ENCODE data around the gene SCUBE1. TPM values are rescaled to one million over a fixed set of nuclear protein-coding genes. Genes with fewer than 3 reads are reported as not detected.
A peak's percentile ranks its signal among the peaks of the same experiment; 100 is the strongest.

SCUBE1 gene
- total RNA-seq (2013; cell fraction: nucleolus; rRNA removed) = not detected in 2 replicates
- total RNA-seq (2014; rRNA removed) (not detected in 2 replicates), total RNA-seq (2014; rRNA removed; fragmentation: Illumina TruSeq; extraction: Trizol) (not detected in 2 replicates), total RNA-seq (2021) (not detected in 2 replicates), polyA plus RNA-seq (2011; rRNA removed) (not detected in 2 replicates), polyA plus RNA-seq (2014; fragmentation: Illumina TruSeq; extraction: Trizol) (not detected in 2 replicates), polyA plus RNA-seq (2014; fragmentation: Nextera tagmentation; extraction: Ambion mirVana) (not detected), polyA plus RNA-seq (2014; rRNA removed) (0.01 TPM in 1 of 2 replicates, not detected in the other), polyA plus RNA-seq (2016; fragmentation: Nextera tagmentation; extraction: Ambion mirVana) (not detected), polyA minus RNA-seq (2011; rRNA and poly(A)+ RNA removed) (not detected in 2 replicates), Bru-seq, nascent RNA (percentile 7 among the genes with signal in this experiment), BruChase-seq, experiment 1, labeled RNA remaining after a 6-hour chase (percentile 1 among the genes with signal in this experiment), BruChase-seq, experiment 2, labeled RNA remaining after a 2-hour chase (percentile 1 among the genes with signal in this experiment)
- not detected for polyA plus RNA-seq (2011; ENCODE audit: low read depth)
- not detected in 2 replicates for polyA plus RNA-seq (2011; cell fraction: cytosol; rRNA removed)
- polyA plus RNA-seq (2011; cell fraction: nucleus; rRNA removed) = 0.01 and 0.23 TPM in 2 replicates
- not detected in 2 replicates for polyA plus RNA-seq (2012)
- not detected in 2 replicates for polyA minus RNA-seq (2011; cell fraction: cytosol; rRNA and poly(A)+ RNA removed)
- not detected in 2 replicates for polyA minus RNA-seq (2011; cell fraction: nucleus; rRNA and poly(A)+ RNA removed)
- long read RNA-seq, experiment 1 = 0 reads
- long read RNA-seq, experiment 2 = 0 reads

GRCh38 chr22:43343262-43343669 is at the start of gene SCUBE1:
Gene SCUBE1 (minus strand): TSS chr22:43343372. CDS start chr22:43343261, 111 bp downstream.
- SMC1A ChIA-PET (ENCODE audit: uncharacterized antibody, unreplicated experiment) = no interaction called here
- Histone ChIP-seq H3K27me3 (replicated peaks in 1 of 2; ENCODE audit: control insufficient read depth in 2 of 2, insufficient read depth in 2 of 2, low read length in 1 of 2) (peaks cover 4 to 8% of the 10 kb centered on the region in 2 experiments; a peak in 3 of 4 replicates), H3K9ac (ENCODE audit: control insufficient read depth, insufficient read depth, low read length) (no peak within 1 kb of the TSS), H4K20me1 (ENCODE audit: control insufficient read depth, insufficient read depth) (no peaks in the 10 kb centered on the region), H3K79me2 (ENCODE audit: control insufficient read depth, insufficient read depth, low read length) (no peaks in the 10 kb centered on the region), H3K4me1 (ENCODE audit: control insufficient read depth, insufficient read depth, low read length) (peaks cover 7% of the 10 kb centered on the region), H3K27ac (ENCODE audit: control insufficient read depth, insufficient read depth) (no peak within 1 kb of the TSS), H3K36me3 (ENCODE audit: control insufficient read depth in 2 of 2, insufficient read depth in 2 of 2, low read length in 1 of 2) (no peaks in the 10 kb centered on the region), H3K9me3 (replicated peaks; ENCODE audit: control insufficient read depth, insufficient read depth, low read length) (no peaks in the 10 kb centered on the region; the same call in 2 of the 3 replicates), H2AFZ (ENCODE audit: control insufficient read depth, low read depth, low read length) (no peak within 1 kb of the TSS), H3K4me2 (ENCODE audit: control insufficient read depth, insufficient read depth) (no peak within 1 kb of the TSS), H3K4me3 (no peak within 1 kb of the TSS)
- RAD21 ChIA-PET (ENCODE audit: unreplicated experiment) = no interaction called here
- FAIRE-seq = no peak
- in situ Hi-C loops (cut with MboI) (no loop called here), intact Hi-C loops (cut with micrococcal nuclease; ENCODE audit: unreplicated experiment) (no loop called here)
- no peak for TF ChIP-seq NFIC (IDR thresholded peaks at IDR 0.05; ENCODE audit: low read depth, low read length)
- no peak for TF ChIP-seq YBX1 (IDR thresholded peaks at IDR 0.05)
- TF ChIP-seq NFYB (IDR thresholded peaks at IDR 0.05; ENCODE audit: insufficient read depth, low read depth, low read length) = peak; percentile 60; the same call in 1 of the 2 replicates
- 0% methylated on average over 1 of the region's 56 CpGs for WGBS (ENCODE audit: insufficient coverage, insufficient replicate concordance, low lambda C conversion rate, missing lambda C conversion rate)
- no peak for DNase-seq (ENCODE audit: low read depth, low spot score)
- CTCF ChIA-PET = no interaction called here
- ATAC-seq = peak; percentile 22; the same call in 1 of the 3 replicates
- BruUV-seq (replicated peaks) = no TSS peak
- POLR2A ChIA-PET = no interaction called here

- H3K27ac ChIP-seq (ENCODE audit: control insufficient read depth, insufficient read depth) = no peak overlapping the region
- H2AFZ ChIP-seq (ENCODE audit: control insufficient read depth, low read depth, low read length) = no peak overlapping the region
- BruUV-seq (replicated peaks) = no TSS peak
- no peaks in the 10 kb centered on the region for H3K36me3 ChIP-seq (ENCODE audit: control insufficient read depth in 2 of 2, insufficient read depth in 2 of 2, low read length in 1 of 2)
- ChIA-PET POLR2A (no interaction called here), SMC1A (ENCODE audit: uncharacterized antibody, unreplicated experiment) (no interaction called here), RAD21 (ENCODE audit: unreplicated experiment) (no interaction called here), CTCF (no interaction called here)
- H3K9me3 ChIP-seq (replicated peaks; ENCODE audit: control insufficient read depth, insufficient read depth, low read length) = no peaks in the 10 kb centered on the region
- WGBS (ENCODE audit: insufficient coverage, insufficient replicate concordance, low lambda C conversion rate, missing lambda C conversion rate) = 43% methylated on average over 9 of the region's 9 CpGs
- no peaks in the 10 kb centered on the region for H3K4me1 ChIP-seq (ENCODE audit: control insufficient read depth, insufficient read depth, low read length)
- DNase-seq (ENCODE audit: low read depth, low spot score) = no peak
- H3K4me2 ChIP-seq (ENCODE audit: control insufficient read depth, insufficient read depth) = no peak overlapping the region
- in situ Hi-C loops (cut with MboI) (loop anchor here (10.0 kb wide), 2 partner anchors 432 to 1232 kb away; no protein-coding TSS in a partner anchor), intact Hi-C loops (cut with micrococcal nuclease; ENCODE audit: unreplicated experiment) (no loop called here)
- no peak for ATAC-seq
- H3K27me3 ChIP-seq (replicated peaks in 1 of 2; ENCODE audit: control insufficient read depth in 2 of 2, insufficient read depth in 2 of 2, low read length in 1 of 2) = peaks cover 0 to 1% of the 10 kb centered on the region in 2 experiments; a peak in 2 of 4 replicates
- FAIRE-seq = no peak
- no peak overlapping the region for H3K4me3 ChIP-seq
- no peaks in the 10 kb centered on the region for H3K79me2 ChIP-seq (ENCODE audit: control insufficient read depth, insufficient read depth, low read length)
- H4K20me1 ChIP-seq (ENCODE audit: control insufficient read depth, insufficient read depth) = no peaks in the 10 kb centered on the region
- H3K9ac ChIP-seq (ENCODE audit: control insufficient read depth, insufficient read depth, low read length) = no peak overlapping the region
- no peak for TF ChIP-seq IRF3 (IDR thresholded peaks at IDR 0.05)
- no peak for TF ChIP-seq POLR2AphosphoS2 (IDR thresholded peaks at IDR 0.05; ENCODE audit: low read depth, low read length)
- no peak for TF ChIP-seq RBBP5 (conservative IDR thresholded peaks at IDR 0.05)
- TF ChIP-seq PKNOX1 (IDR thresholded peaks at IDR 0.05) = no peak
- TF ChIP-seq ELK1 (IDR thresholded peaks at IDR 0.05; ENCODE audit: low read depth, low read length) = no peak
- no peak for TF ChIP-seq CEBPB (IDR thresholded peaks at IDR 0.05; ENCODE audit: borderline replicate concordance in 1 of 2, low read depth in 2 of 2, low read length in 2 of 2)
- no peak for TF ChIP-seq RAD21 (IDR thresholded peaks at IDR 0.05; ENCODE audit: insufficient read depth, low read depth, low read length)
- no peak for TF ChIP-seq SREBF1 (IDR thresholded peaks at IDR 0.05; ENCODE audit: low read length)
Measured at GRCh38 chr22:43392385-43392989, 49.3 kb upstream of the SCUBE1 start.

Measured in GM12878 (cell line).